ENCODE measurements around the gene ST8SIA5.
"Not testable (repeated sequence)": the region's sequence is repeated elsewhere in the genome, so short reads cannot be mapped to it uniquely, and the experiment has no call there.

ST8SIA5 gene

GRCh38 chr18:46756559-46757201, at the start of gene ST8SIA5:
Gene ST8SIA5 (minus strand): TSS chr18:46757053. CDS start chr18:46756508, 545 bp downstream.
- peak within 1 kb of the TSS; percentile 51; the same call in 1 of the 2 replicates for H3K9ac ChIP-seq (ENCODE audit: low read depth, low read length)
- no peaks in the 10 kb centered on the region for H3K4me1 ChIP-seq (ENCODE audit: insufficient read depth, low read length)
- no peaks in the 10 kb centered on the region for H3K9me3 ChIP-seq (ENCODE audit: control insufficient read depth, insufficient read depth, low read length)
- no peaks in the 10 kb centered on the region for H3K36me3 ChIP-seq (ENCODE audit: insufficient read depth, low read length)

GRCh38 chr18:46795945-46796344, 39.1 kb upstream of the ST8SIA5 start:
- H3K36me3 ChIP-seq (ENCODE audit: insufficient read depth, low read length); H3K9me3 ChIP-seq (ENCODE audit: control insufficient read depth, insufficient read depth, low read length); H3K9ac ChIP-seq (ENCODE audit: low read depth, low read length); H3K4me1 ChIP-seq (ENCODE audit: insufficient read depth, low read length): not testable (repeated sequence)

- Histone ChIP-seq H3K4me1 (ENCODE audit: insufficient read depth, low read length) (0 out of 2 replicates have a peak, but pooled peaks cover 6% of the 10 kb centered on the region), H3K36me3 (ENCODE audit: insufficient read depth, low read length) (no peaks in the 10 kb centered on the region), H3K9ac (ENCODE audit: low read depth, low read length) (no peak overlapping the region), H3K9me3 (ENCODE audit: control insufficient read depth, insufficient read depth, low read length) (peaks cover 3% of the 10 kb centered on the region; the same call in 1 of the 2 replicates)
Measured at GRCh38 chr18:46794607-46795006, 37.8 kb upstream of the ST8SIA5 start.

- 0 out of 2 replicates have a peak, but pooled peaks cover 6% of the 10 kb centered on the region for H3K4me1 ChIP-seq (ENCODE audit: insufficient read depth, low read length)
- no peaks in the 10 kb centered on the region for H3K36me3 ChIP-seq (ENCODE audit: insufficient read depth, low read length)
- H3K9me3 ChIP-seq (ENCODE audit: control insufficient read depth, insufficient read depth, low read length): peaks cover 3% of the 10 kb centered on the region; the same call in 1 of the 2 replicates
- H3K9ac ChIP-seq (ENCODE audit: low read depth, low read length): no peak overlapping the region
Measured at GRCh38 chr18:46793565-46793964, 36.7 kb upstream of the ST8SIA5 start.

- Histone ChIP-seq H3K9me3 (ENCODE audit: control insufficient read depth, insufficient read depth, low read length) (peaks cover 3% of the 10 kb centered on the region; the same call in 1 of the 2 replicates), H3K36me3 (ENCODE audit: insufficient read depth, low read length) (no peaks in the 10 kb centered on the region), H3K4me1 (ENCODE audit: insufficient read depth, low read length) (no peaks in the 10 kb centered on the region), H3K9ac (ENCODE audit: low read depth, low read length) (no peak overlapping the region)
Measured at GRCh38 chr18:46789088-46789487, 32.2 kb upstream of the ST8SIA5 start.

GRCh38 chr18:46787674-46788073, 30.8 kb upstream of the ST8SIA5 start:
- H3K36me3 ChIP-seq (ENCODE audit: insufficient read depth, low read length): no peaks in the 10 kb centered on the region
- H3K9me3 ChIP-seq (ENCODE audit: control insufficient read depth, insufficient read depth, low read length): peaks cover 3% of the 10 kb centered on the region; the same call in 1 of the 2 replicates
- H3K9ac ChIP-seq (ENCODE audit: low read depth, low read length): no peak overlapping the region
- H3K4me1 ChIP-seq (ENCODE audit: insufficient read depth, low read length): no peaks in the 10 kb centered on the region

GRCh38 chr18:46772357-46772756, 15.5 kb upstream of the ST8SIA5 start:
- Histone ChIP-seq H3K9ac (ENCODE audit: low read depth, low read length) (no peak overlapping the region), H3K9me3 (ENCODE audit: control insufficient read depth, insufficient read depth, low read length) (no peaks in the 10 kb centered on the region), H3K36me3 (ENCODE audit: insufficient read depth, low read length) (no peaks in the 10 kb centered on the region), H3K4me1 (ENCODE audit: insufficient read depth, low read length) (no peaks in the 10 kb centered on the region)

- H3K36me3 ChIP-seq (ENCODE audit: insufficient read depth, low read length): no peaks in the 10 kb centered on the region
- H3K4me1 ChIP-seq (ENCODE audit: insufficient read depth, low read length): no peaks in the 10 kb centered on the region
- no peaks in the 10 kb centered on the region for H3K9me3 ChIP-seq (ENCODE audit: control insufficient read depth, insufficient read depth, low read length)
- no peak overlapping the region for H3K9ac ChIP-seq (ENCODE audit: low read depth, low read length)
Measured at GRCh38 chr18:46771141-46771540, 14.3 kb upstream of the ST8SIA5 start.

GRCh38 chr18:46770708-46771107, 13.9 kb upstream of the ST8SIA5 start:
- Histone ChIP-seq H3K36me3 (ENCODE audit: insufficient read depth, low read length) (no peaks in the 10 kb centered on the region), H3K9ac (ENCODE audit: low read depth, low read length) (no peak overlapping the region), H3K9me3 (ENCODE audit: control insufficient read depth, insufficient read depth, low read length) (no peaks in the 10 kb centered on the region), H3K4me1 (ENCODE audit: insufficient read depth, low read length) (no peaks in the 10 kb centered on the region)

GRCh38 chr18:46768166-46768921, 11.5 kb upstream of the ST8SIA5 start:
- H3K9me3 ChIP-seq (ENCODE audit: control insufficient read depth, insufficient read depth, low read length): no peaks in the 10 kb centered on the region
- no peaks in the 10 kb centered on the region for H3K4me1 ChIP-seq (ENCODE audit: insufficient read depth, low read length)
- H3K36me3 ChIP-seq (ENCODE audit: insufficient read depth, low read length): no peaks in the 10 kb centered on the region
- H3K9ac ChIP-seq (ENCODE audit: low read depth, low read length): no peak overlapping the region

- Histone ChIP-seq H3K9ac (ENCODE audit: low read depth, low read length) (no peak overlapping the region), H3K4me1 (ENCODE audit: insufficient read depth, low read length) (no peaks in the 10 kb centered on the region), H3K36me3 (ENCODE audit: insufficient read depth, low read length) (no peaks in the 10 kb centered on the region), H3K9me3 (ENCODE audit: control insufficient read depth, insufficient read depth, low read length) (no peaks in the 10 kb centered on the region)
Measured at GRCh38 chr18:46767217-46767616, 10.4 kb upstream of the ST8SIA5 start.

- Histone ChIP-seq H3K9ac (ENCODE audit: low read depth, low read length) (no peak overlapping the region), H3K4me1 (ENCODE audit: insufficient read depth, low read length) (no peaks in the 10 kb centered on the region), H3K36me3 (ENCODE audit: insufficient read depth, low read length) (no peaks in the 10 kb centered on the region), H3K9me3 (ENCODE audit: control insufficient read depth, insufficient read depth, low read length) (no peaks in the 10 kb centered on the region)
Measured at GRCh38 chr18:46764586-46764985, 7.7 kb upstream of the ST8SIA5 start.

GRCh38 chr18:46761059-46761769, 4.4 kb upstream of the ST8SIA5 start:
- Histone ChIP-seq H3K4me1 (ENCODE audit: insufficient read depth, low read length) (no peaks in the 10 kb centered on the region), H3K9ac (ENCODE audit: low read depth, low read length) (no peak overlapping the region), H3K9me3 (ENCODE audit: control insufficient read depth, insufficient read depth, low read length) (no peaks in the 10 kb centered on the region), H3K36me3 (ENCODE audit: insufficient read depth, low read length) (no peaks in the 10 kb centered on the region)

GRCh38 chr18:46759890-46760289, 3.0 kb upstream of the ST8SIA5 start:
- Histone ChIP-seq H3K9me3 (ENCODE audit: control insufficient read depth, insufficient read depth, low read length) (no peaks in the 10 kb centered on the region), H3K4me1 (ENCODE audit: insufficient read depth, low read length) (no peaks in the 10 kb centered on the region), H3K36me3 (ENCODE audit: insufficient read depth, low read length) (no peaks in the 10 kb centered on the region), H3K9ac (ENCODE audit: low read depth, low read length) (no peak overlapping the region)

Data from ES-I3 (cell line).